HEK293T (cell line): ENCODE measurements around the gene KIAA1614.

Experiments used
- CTCF ChIA-PET: fragments of 350-600 bp; formaldehyde crosslinking; extraction: SDS; loops from one replicate; lab custom pipeline; 2021; ENCODE audit warnings: antibody characterized with exemption, inconsistent platforms; lab: Yijun Ruan, JAX
- POLR2A ChIA-PET: fragments of 350-600 bp; formaldehyde crosslinking; extraction: SDS; loops from one replicate; lab custom pipeline; 2020; ENCODE audit warnings: antibody characterized with exemption, inconsistent platforms; lab: Yijun Ruan, JAX
- DNase-seq: peaks from one replicate; pipeline ENCODE4 v3.0.0; 2012; ENCODE audit warnings: mixed read lengths; ENCODE audit errors: extremely low spot score
- ARNT ChIP-seq: fragments of 450-650 bp; IDR thresholded peaks from 2 replicates; pipeline ENCODE4 v1.6.1; 2017; ENCODE audit warnings: mild to moderate bottlenecking
- BHLHE40 ChIP-seq: fragments of 450-650 bp; IDR thresholded peaks from 2 replicates; pipeline ENCODE4 v1.6.1; 2016; ENCODE audit warnings: mild to moderate bottlenecking, moderate library complexity, borderline replicate concordance
- CTBP1 ChIP-seq: fragments of 450-650 bp; IDR thresholded peaks from 2 replicates; pipeline ENCODE4 v1.6.1; 2016; ENCODE audit warnings: borderline replicate concordance
- ELF4 ChIP-seq: fragments of 450-650 bp; IDR thresholded peaks from 2 replicates; pipeline ENCODE4 v1.6.1; 2017; ENCODE audit warnings: antibody characterized with exemption
- FOXA1 ChIP-seq: fragments of 450-650 bp; IDR thresholded peaks from 2 replicates; pipeline ENCODE4 v1.6.1; 2016; ENCODE audit warnings: mild to moderate bottlenecking
- FOXK2 ChIP-seq: fragments of 450-650 bp; IDR thresholded peaks from 2 replicates; pipeline ENCODE4 v1.6.1; 2016; ENCODE audit warnings: mild to moderate bottlenecking
- FOXM1 ChIP-seq: fragments of 450-650 bp; IDR thresholded peaks from 2 replicates; pipeline ENCODE4 v1.6.1; 2017; ENCODE audit warnings: mild to moderate bottlenecking, borderline replicate concordance
- HDGF ChIP-seq: fragments of 450-650 bp; IDR thresholded peaks from 2 replicates; pipeline ENCODE4 v1.6.1; 2017; ENCODE audit warnings: antibody characterized with exemption, borderline replicate concordance
- L3MBTL2 ChIP-seq: fragments of 450-650 bp; conservative IDR thresholded peaks from 2 replicates; pipeline ENCODE4 v1.6.1; 2016; ENCODE audit warnings: mild to moderate bottlenecking
- LEF1 ChIP-seq: fragments of 450-650 bp; IDR thresholded peaks from 2 replicates; pipeline ENCODE4 v1.6.1; 2017; ENCODE audit warnings: mild to moderate bottlenecking, borderline replicate concordance
- NFRKB ChIP-seq: fragments of 450-650 bp; IDR thresholded peaks from 2 replicates; pipeline ENCODE4 v1.6.1; 2016; ENCODE audit warnings: mild to moderate bottlenecking, moderate library complexity
- PKNOX1 ChIP-seq: fragments of 450-650 bp; IDR thresholded peaks from 2 replicates; pipeline ENCODE4 v1.6.1; 2016
- SP1 ChIP-seq: fragments of 450-650 bp; IDR thresholded peaks from 2 replicates; pipeline ENCODE4 v1.6.1; 2017
- SUZ12 ChIP-seq: fragments of 450-650 bp; IDR thresholded peaks from 2 replicates; pipeline ENCODE4 v1.6.1; 2016; ENCODE audit warnings: mild to moderate bottlenecking
- TARDBP ChIP-seq: fragments of 450-650 bp; IDR thresholded peaks from 2 replicates; pipeline ENCODE4 v1.6.1; 2016
- ZNF384 ChIP-seq: fragments of 450-650 bp; IDR thresholded peaks from 2 replicates; pipeline ENCODE4 v1.6.1; 2016

KIAA1614 gene

GRCh38 chr1:180924939-180925338 lies 12.2 kb downstream of the KIAA1614 start:
- CTCF ChIA-PET = no interaction called here
- TF ChIP-seq LEF1 (no peak), ZNF384 (no peak), TARDBP (no peak), FOXK2 (no peak), NFRKB (no peak), HDGF (no peak), PKNOX1 (no peak), L3MBTL2 (no peak), ELF4 (no peak), CTBP1 (no peak), FOXA1 (no peak), ARNT (no peak), SP1 (no peak), SUZ12 (no peak), BHLHE40 (no peak), FOXM1 (no peak)
- DNase-seq = no peak
- POLR2A ChIA-PET = no interaction called here

- DNase-seq = no peak
- ChIA-PET POLR2A (no interaction called here), CTCF (no interaction called here)
- no peak for TF ChIP-seq SP1
Observed at GRCh38 chr1:180925471-180926051, 12.9 kb downstream of the KIAA1614 start.

- POLR2A ChIA-PET = no interaction called here
Observed at GRCh38 chr1:180926164-180926981, 13.7 kb downstream of the KIAA1614 start.

GRCh38 chr1:180927348-180927747 lies 14.7 kb downstream of the KIAA1614 start:
- ChIA-PET POLR2A (no interaction called here), CTCF (no interaction called here)
- DNase-seq = no peak
- TF ChIP-seq PKNOX1 (no peak), TARDBP (no peak), SUZ12 (no peak), SP1 (no peak), L3MBTL2 (no peak), LEF1 (no peak), FOXK2 (no peak), FOXM1 (no peak), FOXA1 (no peak), ELF4 (no peak)

More at GRCh38 chr1:180926164-180926981, 13.7 kb downstream of the KIAA1614 start:
- CTCF ChIA-PET = no interaction called here
- no peak for DNase-seq
- TF ChIP-seq PKNOX1 (no peak), NFRKB (no peak), TARDBP (no peak), FOXK2 (no peak), HDGF (no peak), FOXA1 (no peak), FOXM1 (no peak), L3MBTL2 (no peak), BHLHE40 (no peak), ELF4 (no peak), SUZ12 (no peak), SP1 (no peak), CTBP1 (no peak), ARNT (no peak), ZNF384 (no peak), LEF1 (no peak)

GRCh38 chr1:180927841-180928240 lies 15.1 kb downstream of the KIAA1614 start:
- DNase-seq = no peak
- TF ChIP-seq CTBP1 = no peak
- no peak for TF ChIP-seq PKNOX1
- no peak for TF ChIP-seq FOXA1
- TF ChIP-seq SP1 = no peak
- TF ChIP-seq ZNF384 = no peak
- TF ChIP-seq L3MBTL2 = no peak
- TF ChIP-seq FOXM1 = no peak
- no peak for TF ChIP-seq SUZ12
- TF ChIP-seq LEF1 = no peak
- no peak for TF ChIP-seq BHLHE40
- no peak for TF ChIP-seq FOXK2
- TF ChIP-seq ELF4 = no peak
- CTCF ChIA-PET = no interaction called here
- POLR2A ChIA-PET = no interaction called here
